HG03575 (cell line): ENCODE measurements around the gene CIZ1.

Source experiments
- ATAC-seq: cut with Tn5 transposase; IDR thresholded peaks from one replicate; pipeline ENCODE4 v1.9.1; 2021; ENCODE audit not compliant: unreplicated experiment, insufficient number of reproducible peaks, low FRiP score; ENCODE audit errors: extremely low read depth

CIZ1 gene

DNA sequence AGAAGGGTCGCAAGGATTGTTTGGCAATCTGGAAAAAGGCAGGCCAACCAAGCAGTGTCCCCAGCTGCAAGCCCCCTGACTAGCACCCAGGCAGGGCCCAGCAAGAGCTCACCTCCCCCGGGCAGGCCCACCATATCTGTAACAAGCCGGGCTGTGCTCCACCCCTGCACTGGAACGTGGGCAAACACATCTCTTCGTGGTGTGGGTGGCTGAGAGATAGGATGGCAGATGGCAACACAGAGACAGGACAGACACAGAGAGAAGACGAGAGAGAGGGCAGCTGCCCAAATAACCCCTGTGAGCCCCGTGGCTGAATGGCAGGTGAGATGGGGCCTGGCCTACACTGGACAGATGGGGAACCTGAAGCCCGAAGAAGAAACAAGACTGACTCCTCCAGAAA, 21.9 kb downstream of the CIZ1 start:
- ATAC-seq, result no peak

DNA sequence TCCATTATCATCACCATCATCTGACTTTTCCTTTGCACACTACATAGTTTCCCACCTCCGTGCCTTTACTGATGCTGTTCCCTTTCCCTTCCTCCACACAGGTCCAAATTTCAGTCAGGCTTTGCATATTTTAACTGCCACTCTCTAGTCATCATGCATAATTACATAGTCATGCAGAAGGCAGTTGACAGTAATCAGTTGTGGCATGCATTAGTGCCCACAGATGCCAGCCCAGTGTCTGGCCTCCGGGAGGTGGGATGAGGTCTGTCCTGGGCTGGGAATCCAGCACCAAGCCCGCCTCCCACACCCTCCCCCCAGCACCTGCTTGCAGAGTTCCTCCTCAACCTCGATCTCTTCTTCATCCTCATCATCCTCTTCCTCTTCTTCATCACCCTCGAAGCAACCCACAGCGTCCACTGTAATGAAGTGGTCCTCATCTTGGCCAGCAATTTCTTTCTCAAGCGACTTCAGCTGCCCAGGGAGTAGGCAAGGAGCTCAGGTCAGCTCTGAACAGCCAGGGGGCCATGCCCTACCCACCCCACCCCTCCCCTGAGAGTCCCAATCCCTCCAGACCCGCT, 22.6 kb downstream of the CIZ1 start:
- ATAC-seq, result no peak

DNA sequence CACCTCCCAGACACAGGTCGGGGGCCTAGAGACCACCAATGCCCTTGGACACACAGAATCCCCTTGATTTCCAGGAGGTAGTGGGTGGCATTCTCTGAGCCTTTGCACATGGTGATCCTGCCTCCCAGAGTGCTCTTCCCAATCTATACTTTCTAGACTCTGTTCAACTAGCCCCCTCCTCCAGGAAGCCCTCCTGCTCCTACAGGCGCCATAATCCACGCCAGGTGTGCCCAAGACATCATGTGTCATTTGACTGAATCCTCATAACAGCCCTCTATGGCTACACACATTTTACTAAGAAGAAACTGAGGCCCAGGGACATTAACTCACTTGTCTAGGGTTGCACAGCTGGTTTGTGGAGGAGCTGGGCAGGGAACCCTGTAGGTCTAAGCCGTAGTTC, 24.2 kb downstream of the CIZ1 start:
- ATAC-seq, result no peak

DNA sequence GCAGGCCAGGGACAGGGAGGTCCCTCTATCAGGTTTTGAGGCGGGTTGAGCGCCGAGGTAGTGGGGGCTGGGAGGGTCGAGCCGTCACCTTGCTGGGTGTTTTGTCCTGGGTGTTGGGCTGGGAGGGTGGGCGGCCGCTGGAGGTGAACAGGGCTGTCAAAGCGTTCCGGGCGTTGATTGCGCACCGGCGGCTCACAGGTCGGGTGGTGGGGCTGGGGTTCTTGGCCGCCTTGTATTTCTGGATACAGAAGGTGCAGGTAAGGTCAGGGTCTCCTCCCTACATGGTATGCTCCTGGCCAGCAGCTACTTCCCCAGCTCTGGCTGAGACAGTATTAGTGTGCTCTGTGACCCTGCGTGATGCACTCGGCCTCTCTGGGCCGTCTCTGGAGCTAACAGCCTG, 25.2 kb downstream of the CIZ1 start:
- no peak for ATAC-seq

DNA sequence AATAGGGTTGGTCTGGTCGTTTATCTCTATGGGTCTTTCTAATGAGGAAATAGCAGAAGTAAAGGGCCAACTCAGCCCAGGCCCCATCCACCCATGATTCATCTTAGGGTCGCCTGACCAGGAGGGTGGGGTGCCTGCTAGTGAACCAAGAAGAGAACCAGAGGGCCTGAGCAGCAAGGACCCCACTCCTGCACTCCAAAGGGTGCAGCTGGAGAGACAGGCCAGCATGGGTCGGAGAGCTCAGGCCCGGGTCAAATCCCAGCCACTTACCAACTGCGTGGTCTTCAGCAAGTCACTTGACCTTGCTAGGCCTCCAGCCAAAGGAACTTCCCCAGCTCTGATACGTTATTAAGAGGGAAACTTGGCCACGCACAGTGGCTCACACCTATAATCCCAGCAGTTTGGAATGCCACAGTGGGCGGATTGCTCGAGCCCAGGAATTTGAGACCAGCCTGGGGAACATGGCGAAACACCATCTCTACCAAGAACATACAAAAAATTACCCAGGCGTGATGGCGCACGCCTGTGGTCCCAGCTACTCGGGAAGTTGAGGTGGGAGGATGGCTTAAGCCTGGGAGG, 27.0 kb downstream of the CIZ1 start:
- no peak for ATAC-seq

DNA sequence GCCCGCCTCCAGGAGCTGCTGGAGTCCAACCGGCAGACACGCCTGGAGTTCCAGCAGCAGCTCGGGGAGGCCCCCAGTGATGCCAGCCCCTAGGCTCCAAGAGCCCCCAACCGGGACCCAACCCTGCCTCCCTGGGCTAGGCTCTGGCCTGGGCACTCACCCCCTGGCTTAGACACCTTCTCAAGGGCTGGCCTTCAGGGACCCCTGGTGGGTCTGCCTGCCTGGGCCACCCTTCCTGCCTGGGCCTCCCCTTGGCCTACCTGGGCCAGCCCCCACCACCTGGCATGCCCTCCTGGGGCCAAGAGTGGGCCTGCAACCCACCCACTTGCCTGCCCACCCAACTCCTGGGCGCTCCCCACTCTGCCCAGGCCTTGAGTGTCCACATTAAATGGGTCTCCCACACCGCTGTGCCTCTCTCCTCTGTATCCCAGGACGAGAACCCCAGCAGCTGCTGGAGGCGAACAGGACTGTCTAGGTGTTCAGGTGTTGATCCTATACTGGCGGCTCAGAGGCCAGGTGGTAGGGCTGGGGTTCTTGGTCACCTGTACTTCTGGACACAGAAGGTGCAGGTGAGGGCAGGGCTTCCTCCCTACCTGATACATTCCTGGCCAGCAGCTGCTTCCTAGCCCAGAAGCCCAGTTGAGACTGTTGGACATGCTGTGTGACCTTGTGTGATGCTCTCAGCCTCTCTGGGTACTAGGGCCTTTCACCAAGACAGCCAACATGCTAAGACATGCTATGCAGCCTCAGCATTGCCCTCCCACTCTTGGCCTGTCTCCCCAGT, 27.7 kb downstream of the CIZ1 start:
- ATAC-seq, result no peak

DNA sequence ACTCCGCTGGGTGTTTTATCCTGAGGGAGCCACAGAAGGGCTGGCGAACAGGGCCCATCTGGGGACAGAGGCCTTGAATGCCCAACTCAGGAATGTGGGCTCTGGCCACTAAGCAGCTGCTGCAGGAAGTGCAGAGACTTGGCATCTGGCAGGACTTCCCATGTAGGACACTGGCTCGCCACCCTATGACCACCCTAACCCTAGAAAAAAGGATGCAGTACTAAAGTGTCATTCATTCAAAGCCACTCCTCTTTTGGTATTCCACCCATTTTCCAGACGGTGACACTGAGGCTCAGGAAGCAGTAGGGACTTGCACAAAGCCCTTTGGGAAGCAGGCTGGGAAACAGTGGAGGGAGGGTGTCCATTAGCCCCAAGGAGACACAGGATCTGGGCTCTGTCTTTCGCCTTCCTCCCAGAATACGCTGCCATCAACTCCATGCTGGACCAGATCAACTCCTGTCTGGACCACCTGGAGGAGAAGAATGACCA, 28.3 kb downstream of the CIZ1 start:
- ATAC-seq, result no peak

DNA sequence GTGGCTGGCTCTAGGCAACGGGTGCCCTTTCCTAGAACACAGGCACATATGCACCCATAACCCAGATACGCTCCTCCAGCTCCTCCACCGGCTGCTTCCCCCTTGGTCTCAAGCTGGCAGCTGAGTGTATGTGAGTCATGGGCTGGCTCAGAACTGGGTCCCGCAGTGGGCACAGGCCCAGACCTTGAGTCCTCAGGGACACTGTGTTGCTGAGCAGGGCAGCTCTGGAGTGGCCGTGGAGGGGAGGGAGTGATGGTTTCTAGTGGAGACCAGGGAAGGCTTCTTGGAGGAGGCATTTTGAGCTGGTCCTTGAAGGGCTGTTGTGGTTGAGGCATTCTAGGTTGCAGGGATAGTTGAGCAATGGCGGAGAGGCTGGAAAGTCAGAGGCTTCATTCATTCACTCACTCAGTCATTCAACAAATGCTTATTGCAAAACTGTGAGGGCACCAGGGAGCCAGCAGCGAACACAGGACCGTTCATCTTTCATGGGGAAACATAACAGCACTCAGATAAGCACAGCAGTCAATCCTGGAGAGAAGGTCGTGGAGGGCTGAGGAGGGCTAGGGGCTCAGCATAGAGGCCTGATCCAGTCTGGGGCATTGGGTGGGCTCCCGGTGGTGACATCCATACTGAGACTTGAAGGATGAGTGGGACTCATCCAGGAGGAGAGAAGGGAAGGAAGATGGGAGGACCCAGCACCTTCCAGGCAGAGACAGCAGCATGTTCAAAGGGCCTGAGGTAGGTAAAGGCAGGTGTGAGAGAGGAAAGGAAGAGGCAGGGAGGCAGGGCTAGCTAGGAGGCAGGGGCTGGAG, 29.0 kb downstream of the CIZ1 start:
- ATAC-seq, result no peak

DNA sequence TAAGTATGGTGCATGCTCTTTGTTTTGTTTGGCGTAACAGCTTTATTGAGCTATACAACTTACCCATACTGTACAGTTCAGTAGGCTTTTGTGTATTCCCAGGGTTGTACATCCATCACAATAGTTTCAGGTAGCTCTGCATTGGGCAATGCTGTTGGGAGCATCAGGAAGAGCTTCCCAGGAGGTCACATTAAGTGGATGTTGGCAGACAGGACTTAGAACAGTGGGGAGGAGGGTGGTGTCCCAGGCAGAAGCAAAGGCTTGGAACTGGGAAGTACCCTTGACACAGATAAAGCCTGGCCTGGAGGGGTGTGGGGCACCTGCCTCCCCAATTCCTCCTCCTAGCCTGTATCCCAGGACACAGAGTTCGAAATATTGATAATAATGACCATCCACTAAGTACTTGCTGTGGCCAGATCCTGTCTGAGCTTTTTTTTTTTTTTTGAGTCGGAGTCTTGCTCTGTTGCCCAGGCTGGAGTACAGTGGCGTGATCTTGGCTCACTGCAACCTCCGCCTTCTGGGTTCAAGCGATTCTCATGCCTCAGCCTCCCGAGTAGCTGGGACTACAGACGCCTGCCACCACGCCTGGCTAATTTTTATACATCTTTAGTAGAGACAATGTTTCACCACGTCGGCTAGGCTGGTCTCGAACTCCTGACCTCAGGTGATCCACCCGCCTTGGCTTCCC, 30.0 kb downstream of the CIZ1 start:
- no peak for ATAC-seq

DNA sequence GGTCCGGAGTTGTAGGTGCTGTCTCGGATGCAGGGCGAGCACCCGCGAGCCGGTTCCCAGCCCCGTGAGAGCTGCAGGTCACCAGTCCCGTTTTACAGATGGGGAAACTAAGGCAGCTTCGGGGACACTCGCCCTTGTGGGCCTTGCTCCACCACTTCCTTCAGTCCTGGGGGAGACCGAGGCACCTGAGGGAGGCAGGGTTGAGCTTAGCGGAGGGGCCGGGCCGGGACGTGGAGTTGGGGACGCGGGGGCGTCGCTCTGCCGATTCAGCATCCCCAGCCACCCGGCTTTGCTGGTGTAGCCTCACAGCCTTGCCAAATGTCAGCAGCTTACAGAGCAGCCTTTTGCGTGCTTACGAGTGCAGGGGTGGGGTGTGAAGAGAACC, 30.8 kb downstream of the CIZ1 start:
- no peak for ATAC-seq

DNA sequence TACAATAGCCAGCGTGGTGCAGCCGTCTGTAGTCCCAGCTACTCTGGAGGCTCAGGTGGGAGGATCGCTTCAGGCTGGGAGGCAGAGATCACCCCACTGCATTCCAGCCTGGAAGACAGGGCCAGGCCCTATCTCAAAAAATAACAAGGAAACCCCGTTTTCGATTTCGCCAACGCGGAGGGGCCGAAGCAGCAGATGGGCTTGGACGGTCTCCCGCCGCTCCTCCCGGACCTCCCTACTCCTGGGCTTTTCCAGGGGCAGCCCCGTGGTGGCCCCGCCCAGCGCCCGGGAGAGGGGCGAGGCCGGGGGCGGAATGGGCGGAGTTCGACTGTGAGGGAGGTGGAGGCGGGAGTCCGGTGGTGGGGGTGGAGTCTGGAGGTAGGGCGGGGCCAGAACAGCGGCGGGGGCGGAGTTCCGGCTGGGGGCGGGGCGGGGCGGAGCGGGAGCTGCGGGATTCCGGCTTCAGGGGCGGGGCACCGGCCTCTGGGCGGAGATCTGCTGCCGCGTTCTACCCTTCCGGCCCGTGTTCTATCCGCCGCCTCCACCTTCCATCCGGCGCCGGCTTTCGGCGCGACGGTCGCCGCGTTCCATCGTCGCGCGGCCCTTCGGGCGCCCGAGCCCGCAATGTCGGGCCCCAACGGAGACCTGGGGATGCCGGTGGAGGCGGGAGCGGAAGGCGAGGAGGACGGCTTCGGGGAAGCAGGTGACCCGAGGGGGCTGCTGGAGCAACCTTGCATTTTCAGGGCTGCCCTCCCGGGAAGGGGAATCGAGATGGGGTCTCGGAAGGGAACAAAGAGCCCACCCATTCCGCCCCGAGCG, 31.4 kb downstream of the CIZ1 start, which contains the start of gene BBLN:
BBLN (plus strand) TSS at position 482 of the 819 bp plus-strand sequence; CDS start at position 625, 143 bp downstream.
- ATAC-seq, result no peak

DNA sequence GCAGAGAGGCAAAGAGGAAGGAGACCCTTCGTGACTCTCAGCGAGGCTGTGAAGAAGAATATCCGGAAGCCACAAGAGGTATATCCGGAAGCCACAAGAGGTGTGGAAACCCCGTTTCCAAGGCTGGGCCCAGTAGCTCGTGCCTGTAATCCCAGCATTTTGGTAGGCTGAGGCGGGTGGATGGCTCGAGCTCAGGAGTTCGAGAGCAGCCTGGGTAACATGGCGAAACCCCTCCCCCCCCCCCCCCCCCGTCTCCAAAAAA, 31.9 kb downstream of the CIZ1 start:
- no peak for ATAC-seq

DNA sequence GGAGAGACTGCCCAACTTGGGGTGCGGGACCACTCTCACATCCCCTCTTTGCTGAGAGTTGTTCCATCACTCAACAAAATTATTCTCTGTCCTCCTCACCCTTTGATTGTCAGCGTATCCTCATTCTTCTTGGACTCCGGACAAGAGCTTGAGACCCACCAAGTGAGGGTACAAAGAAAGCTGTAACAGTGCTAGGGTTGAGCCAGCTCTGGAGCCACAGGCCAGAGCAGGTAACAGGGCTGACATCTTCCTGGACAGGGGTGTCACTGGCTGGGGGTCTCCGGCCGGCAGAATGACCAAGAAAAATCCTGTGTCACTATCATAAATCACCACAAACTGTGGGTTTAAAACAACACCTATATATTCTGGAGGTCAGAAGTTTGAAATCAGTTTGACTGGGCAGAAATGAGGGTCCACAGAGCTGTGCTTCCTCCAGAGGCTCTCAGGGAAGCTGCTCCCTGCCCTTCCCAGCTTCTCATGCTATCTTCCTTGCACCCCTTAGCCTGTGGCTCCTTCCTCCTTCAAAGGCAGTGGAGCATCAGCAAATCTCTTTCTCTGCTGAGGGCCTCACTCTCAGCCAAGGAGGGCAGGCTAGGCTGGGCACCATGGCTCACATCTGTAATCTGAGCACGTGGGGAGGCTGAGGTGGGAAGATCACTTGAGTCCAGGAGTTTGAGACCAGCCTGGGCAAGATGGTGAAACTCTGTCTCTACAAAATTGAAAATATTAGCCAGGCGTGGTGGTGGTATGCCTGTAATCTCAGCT, 35.5 kb downstream of the CIZ1 start:
- no peak for ATAC-seq

DNA sequence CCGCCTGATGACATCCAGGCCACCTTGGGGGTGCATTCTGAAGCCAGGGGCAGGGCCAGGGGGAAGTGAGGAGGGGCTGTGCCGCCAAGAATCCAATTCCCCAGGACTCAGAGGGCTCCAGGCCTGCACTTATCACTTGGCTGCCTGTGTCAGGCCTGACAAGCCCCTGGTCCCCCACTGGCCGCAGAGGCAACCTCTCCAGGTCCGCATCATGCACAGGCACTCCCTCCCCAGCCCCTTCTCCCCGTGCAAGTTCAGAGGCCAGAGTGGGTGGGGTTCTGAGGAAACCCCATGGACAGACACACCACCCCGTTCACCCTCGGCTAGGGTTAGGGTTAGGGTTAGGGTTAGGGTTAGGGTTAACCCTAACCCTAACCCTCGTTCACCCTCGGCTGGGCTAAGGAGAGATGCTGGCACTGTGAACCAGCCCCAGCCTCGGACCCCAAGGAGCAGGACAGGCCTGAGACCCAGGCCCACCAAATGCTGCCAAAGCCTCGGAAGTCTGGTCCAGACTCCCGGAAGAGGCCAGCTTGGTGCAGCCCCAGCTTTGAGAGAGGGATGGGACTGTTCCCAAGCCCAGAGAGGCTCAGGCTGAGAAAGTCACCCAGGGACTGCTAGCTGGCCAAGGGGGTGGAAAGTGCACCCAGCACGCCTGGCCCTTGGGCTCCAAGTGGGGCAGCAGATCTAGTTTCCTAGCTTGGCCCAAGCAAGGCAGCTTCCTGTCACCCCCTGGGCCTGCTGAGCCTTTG, 37.3 kb downstream of the CIZ1 start:
- no peak for ATAC-seq

DNA sequence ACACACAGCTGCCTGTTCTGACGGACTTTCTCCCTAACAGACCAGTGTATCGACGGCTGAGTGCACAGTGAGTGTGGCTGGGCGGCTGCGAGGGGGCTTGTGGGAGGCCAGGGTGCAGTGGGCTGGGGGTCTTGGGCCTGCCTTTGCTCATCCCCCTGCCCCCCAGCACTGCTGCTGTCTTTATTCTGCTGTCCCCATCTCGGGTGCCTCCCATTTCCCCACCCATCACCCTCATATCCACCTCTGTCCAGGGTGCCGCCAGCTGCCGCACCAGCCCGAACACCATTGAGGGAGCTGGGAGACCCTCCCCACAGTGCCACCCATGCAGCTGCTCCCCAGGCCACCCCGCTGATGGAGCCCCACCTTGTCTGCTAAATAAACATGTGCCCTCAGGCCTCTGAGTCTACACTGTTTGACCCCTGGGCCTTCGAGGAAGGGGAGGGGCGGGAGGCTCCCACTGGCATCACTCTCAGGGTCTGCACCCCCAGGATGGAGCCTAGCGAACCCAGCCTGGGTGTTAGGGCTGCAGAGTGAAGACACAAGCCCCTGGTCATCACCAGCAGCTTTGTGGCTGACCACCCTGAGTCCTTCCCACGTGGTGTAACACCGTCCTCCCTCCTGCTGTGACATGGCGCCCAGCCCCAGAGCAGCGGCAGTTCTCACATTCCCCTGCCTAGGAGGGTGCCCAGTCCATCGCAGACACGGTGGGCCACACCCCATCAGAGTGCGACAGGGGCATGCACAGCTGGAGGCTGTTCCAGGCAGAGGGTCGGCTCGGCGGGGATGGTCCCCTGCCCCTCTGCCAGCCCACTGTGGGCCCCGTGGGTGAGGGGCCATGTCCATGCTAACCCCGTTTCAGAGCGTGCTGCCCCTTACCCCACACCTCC, 38.1 kb downstream of the CIZ1 start:
- no peak for ATAC-seq
